ENCODE results near the gene PI4KA. TPM values are rescaled to one million over a fixed set of nuclear protein-coding genes. Genes with fewer than 3 reads are reported as not detected.

PI4KA gene
- total RNA-seq, 1 donor from 2014 or later, result 110 TPM

DNA sequence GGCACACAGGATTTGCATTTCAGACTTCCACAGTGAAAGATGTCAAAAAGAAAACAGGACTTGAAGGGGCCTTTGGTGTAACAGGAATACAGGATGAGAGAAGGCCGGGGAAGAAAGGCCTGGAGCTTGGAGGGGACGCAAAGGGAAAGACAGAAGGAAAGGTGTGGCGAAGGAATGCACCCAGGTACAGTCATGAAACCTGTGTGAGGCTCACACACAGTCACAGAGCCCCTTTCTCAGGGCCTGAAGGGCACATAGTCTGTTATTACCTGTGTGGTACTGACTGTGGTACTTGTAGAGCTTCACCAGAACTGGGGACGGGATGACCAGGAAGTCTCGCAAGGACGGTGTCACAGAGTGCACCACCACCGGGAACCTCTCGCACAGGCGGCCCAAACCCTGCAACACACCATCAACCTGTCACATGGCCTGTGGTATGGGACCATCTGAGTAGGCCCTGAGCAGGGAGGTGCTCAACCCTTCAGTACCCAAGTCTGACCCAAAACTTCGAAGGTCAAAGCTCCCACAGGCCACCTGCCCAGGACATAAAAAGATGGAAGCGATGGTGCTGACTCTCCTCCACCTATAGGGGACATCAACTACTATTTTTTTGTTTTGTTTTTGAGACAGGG lies 55.6 kb downstream of the PI4KA start:
- Mint-ChIP-seq H3K4me1 (peaks cover 11% of the 10 kb centered on the region), H3K27ac (no peak overlapping the region), H3K27me3 (ENCODE audit: low read depth) (no peaks in the 10 kb centered on the region), H3K36me3 (peaks cover 49% of the 10 kb centered on the region), H3K9me3 (no peaks in the 10 kb centered on the region), H3K4me3 (no peak overlapping the region)
- TF ChIP-seq, protein P1, sequence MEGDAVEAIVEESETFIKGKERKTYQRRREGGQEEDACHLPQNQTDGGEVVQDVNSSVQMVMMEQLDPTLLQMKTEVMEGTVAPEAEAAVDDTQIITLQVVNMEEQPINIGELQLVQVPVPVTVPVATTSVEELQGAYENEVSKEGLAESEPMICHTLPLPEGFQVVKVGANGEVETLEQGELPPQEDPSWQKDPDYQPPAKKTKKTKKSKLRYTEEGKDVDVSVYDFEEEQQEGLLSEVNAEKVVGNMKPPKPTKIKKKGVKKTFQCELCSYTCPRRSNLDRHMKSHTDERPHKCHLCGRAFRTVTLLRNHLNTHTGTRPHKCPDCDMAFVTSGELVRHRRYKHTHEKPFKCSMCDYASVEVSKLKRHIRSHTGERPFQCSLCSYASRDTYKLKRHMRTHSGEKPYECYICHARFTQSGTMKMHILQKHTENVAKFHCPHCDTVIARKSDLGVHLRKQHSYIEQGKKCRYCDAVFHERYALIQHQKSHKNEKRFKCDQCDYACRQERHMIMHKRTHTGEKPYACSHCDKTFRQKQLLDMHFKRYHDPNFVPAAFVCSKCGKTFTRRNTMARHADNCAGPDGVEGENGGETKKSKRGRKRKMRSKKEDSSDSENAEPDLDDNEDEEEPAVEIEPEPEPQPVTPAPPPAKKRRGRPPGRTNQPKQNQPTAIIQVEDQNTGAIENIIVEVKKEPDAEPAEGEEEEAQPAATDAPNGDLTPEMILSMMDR (IDR thresholded peaks at IDR 0.05; ENCODE audit: unreplicated experiment), result no peak
- DNase-seq (ENCODE audit: low spot score in 2 of 2, unreplicated experiment in 2 of 2), result no peak

GRCh38 chr22:20802452-20802851 lies 56.2 kb downstream of the PI4KA start:
- no peak overlapping the region for H3K4me3 Mint-ChIP-seq
- H3K4me1 Mint-ChIP-seq, result peaks cover 11% of the 10 kb centered on the region
- peaks cover 50% of the 10 kb centered on the region for H3K36me3 Mint-ChIP-seq
- H3K9me3 Mint-ChIP-seq, result no peaks in the 10 kb centered on the region
- H3K27me3 Mint-ChIP-seq (ENCODE audit: low read depth), result no peaks in the 10 kb centered on the region
- TF ChIP-seq, protein P1 (IDR thresholded peaks at IDR 0.05; ENCODE audit: unreplicated experiment), result no peak
- H3K27ac Mint-ChIP-seq, result no peak overlapping the region
- DNase-seq (ENCODE audit: low spot score in 2 of 2, unreplicated experiment in 2 of 2), result no peak

DNA sequence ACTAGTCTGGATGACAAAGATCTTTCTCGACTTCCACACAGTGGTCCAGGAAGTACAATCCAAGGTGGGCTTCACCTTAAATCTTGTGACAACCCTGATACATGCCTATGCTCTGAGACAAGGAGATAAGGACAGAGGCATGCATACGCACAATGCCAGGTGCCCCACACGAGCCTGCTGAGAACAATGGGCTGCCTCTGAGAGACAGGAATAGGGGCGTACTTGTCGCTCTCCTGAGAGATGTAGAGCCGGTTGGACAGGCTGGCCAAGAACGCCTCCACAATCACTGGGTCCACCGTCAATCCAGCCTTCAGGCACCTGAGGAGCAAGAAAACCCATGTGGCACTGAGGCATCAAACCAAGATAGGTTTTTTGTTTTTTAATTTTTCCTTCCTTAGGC lies 59.2 kb downstream of the PI4KA start:
- no peaks in the 10 kb centered on the region for H3K27me3 Mint-ChIP-seq (ENCODE audit: low read depth)
- H3K36me3 Mint-ChIP-seq, result peaks cover 46% of the 10 kb centered on the region
- TF ChIP-seq, protein P1 (IDR thresholded peaks at IDR 0.05; ENCODE audit: unreplicated experiment), result no peak
- no peak for DNase-seq (ENCODE audit: low spot score in 2 of 2, unreplicated experiment in 2 of 2)
- H3K4me3 Mint-ChIP-seq, result no peak overlapping the region
- peaks cover 11% of the 10 kb centered on the region for H3K4me1 Mint-ChIP-seq
- H3K27ac Mint-ChIP-seq, result peak overlapping the region; percentile 75
- no peaks in the 10 kb centered on the region for H3K9me3 Mint-ChIP-seq

DNA sequence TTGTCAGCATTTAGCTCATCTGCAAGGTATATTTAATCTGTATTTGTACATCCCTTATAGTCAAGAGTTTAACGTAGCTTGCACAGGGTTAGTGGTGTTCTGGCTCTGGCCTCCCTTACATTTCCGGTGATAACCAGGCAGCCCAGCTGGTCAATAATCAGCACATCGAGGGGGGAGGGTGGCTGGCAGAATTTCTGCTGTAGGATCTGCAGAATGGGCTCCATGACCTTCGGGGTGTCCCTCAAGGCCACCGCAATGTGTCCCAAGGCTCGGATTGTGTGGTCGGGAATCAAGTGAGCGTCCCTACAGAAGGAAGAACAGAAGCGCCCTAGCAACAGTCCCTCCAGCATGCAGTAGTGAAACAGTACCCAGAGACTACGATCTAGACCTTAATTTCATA lies 59.6 kb downstream of the PI4KA start:
- peak overlapping the region; percentile 75 for H3K27ac Mint-ChIP-seq
- no peak for DNase-seq (ENCODE audit: low spot score in 2 of 2, unreplicated experiment in 2 of 2)
- TF ChIP-seq, protein P1 (IDR thresholded peaks at IDR 0.05; ENCODE audit: unreplicated experiment), result no peak
- H3K4me1 Mint-ChIP-seq, result peaks cover 11% of the 10 kb centered on the region
- H3K36me3 Mint-ChIP-seq, result peaks cover 41% of the 10 kb centered on the region
- no peaks in the 10 kb centered on the region for H3K9me3 Mint-ChIP-seq
- no peaks in the 10 kb centered on the region for H3K27me3 Mint-ChIP-seq (ENCODE audit: low read depth)
- H3K4me3 Mint-ChIP-seq, result no peak overlapping the region

DNA sequence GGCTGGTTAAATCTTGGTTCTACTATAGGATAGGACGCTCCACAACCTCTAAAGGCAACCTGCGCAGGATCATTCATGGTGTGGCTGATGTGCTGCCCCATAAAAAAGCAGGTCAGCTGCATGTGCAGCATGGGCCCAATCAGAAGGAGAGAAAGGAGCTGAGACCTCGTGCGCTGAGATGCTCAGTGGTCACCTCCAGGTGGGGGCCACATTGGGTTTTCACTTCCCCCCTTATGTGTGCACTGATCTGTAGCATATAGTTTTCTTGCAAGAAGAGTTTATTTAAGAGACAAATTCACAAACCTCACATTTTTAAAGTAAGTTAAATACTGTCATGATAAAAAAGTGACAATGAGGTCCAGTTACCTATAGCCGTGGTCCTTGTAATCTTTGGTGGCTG lies 60.4 kb downstream of the PI4KA start:
- no peak overlapping the region for H3K4me3 Mint-ChIP-seq
- DNase-seq (ENCODE audit: low spot score in 2 of 2, unreplicated experiment in 2 of 2), result no peak
- peaks cover 37% of the 10 kb centered on the region for H3K36me3 Mint-ChIP-seq
- H3K4me1 Mint-ChIP-seq, result peaks cover 13% of the 10 kb centered on the region
- TF ChIP-seq, protein P1 (IDR thresholded peaks at IDR 0.05; ENCODE audit: unreplicated experiment), result no peak
- H3K27ac Mint-ChIP-seq, result no peak overlapping the region
- H3K27me3 Mint-ChIP-seq (ENCODE audit: low read depth), result no peaks in the 10 kb centered on the region
- no peaks in the 10 kb centered on the region for H3K9me3 Mint-ChIP-seq

- no peak for DNase-seq (ENCODE audit: low spot score in 2 of 2, unreplicated experiment in 2 of 2)
- TF ChIP-seq, protein P1 (IDR thresholded peaks at IDR 0.05; ENCODE audit: unreplicated experiment), result no peak
- Mint-ChIP-seq H3K4me1 (peaks cover 13% of the 10 kb centered on the region), H3K36me3 (peaks cover 37% of the 10 kb centered on the region), H3K27ac (no peak overlapping the region), H3K27me3 (ENCODE audit: low read depth) (no peaks in the 10 kb centered on the region), H3K4me3 (no peak overlapping the region), H3K9me3 (no peaks in the 10 kb centered on the region)
These were observed 61.9 kb downstream of the PI4KA start for GRCh38 chr22:20796731-20797130.

All from mesothelial cell of epicardium (in vitro differentiated cells).